Neural cell (in vitro differentiated cells): ENCODE measurements around the gene PLIN1.

Experiments
- CTCF ChIP-seq: fragments of 450-650 bp; IDR thresholded peaks from 2 replicates; pipeline ENCODE4 v1.5.1; 2014; ENCODE audit warnings: antibody characterized with exemption, mild to moderate bottlenecking, moderate library complexity; ENCODE audit not compliant: poor library complexity, severe bottlenecking
- EZH2 ChIP-seq: fragments of 200-600, 300-800 bp; shearing (Covaris generic), sonication (generic); IDR thresholded peaks from 2 replicates; pipeline ENCODE4 v1.6.1; 2014; ENCODE audit warnings: antibody characterized with exemption, low read length, borderline replicate concordance, mild to moderate bottlenecking; ENCODE audit not compliant: insufficient read depth, poor library complexity, severe bottlenecking
- MXI1 ChIP-seq: fragments of 450-650 bp; conservative IDR thresholded peaks from 2 replicates; pipeline ENCODE4 v1.6.1; 2014; ENCODE audit warnings: antibody characterized with exemption, mild to moderate bottlenecking; ENCODE audit not compliant: poor library complexity, severe bottlenecking
- POLR2AphosphoS5 ChIP-seq: IDR thresholded peaks from 2 replicates; pipeline ENCODE4 v1.6.1; 2012
- REST ChIP-seq: IDR thresholded peaks from 2 replicates; pipeline ENCODE4 v1.6.1; 2012; ENCODE audit warnings: borderline replicate concordance
- SMC3 ChIP-seq: fragments of 450-650 bp; conservative IDR thresholded peaks from 2 replicates; pipeline ENCODE4 v1.6.1; 2014; ENCODE audit warnings: antibody characterized with exemption, mild to moderate bottlenecking, moderate library complexity; ENCODE audit not compliant: poor library complexity
- TAF1 ChIP-seq: IDR thresholded peaks from 2 replicates; pipeline ENCODE4 v1.6.1; 2012; ENCODE audit warnings: low read depth

GRCh38 chr15:89669309-89669865, 9.8 kb downstream of the PLIN1 start:
- no peak for TF ChIP-seq EZH2
- no peak for TF ChIP-seq CTCF
- no peak for TF ChIP-seq SMC3
- no peak for TF ChIP-seq MXI1
- TF ChIP-seq POLR2AphosphoS5 = no peak
- no peak for TF ChIP-seq REST
- TF ChIP-seq TAF1 = no peak
